Measurements from ENCODE around the gene SLC24A3.

GRCh38 chr20:19672498-19672897 is 460.1 kb downstream of the SLC24A3 start:
- TF ChIP-seq CTCF (IDR thresholded peaks at IDR 0.05; ENCODE audit: low read depth, low read length): no peak
- TF ChIP-seq POLR2A (IDR thresholded peaks at IDR 0.05; ENCODE audit: extremely low read depth, insufficient read length): no peak
- no peak for TF ChIP-seq MAX (IDR thresholded peaks at IDR 0.05; ENCODE audit: low read depth, low read length)
- no peak for TF ChIP-seq MYC (IDR thresholded peaks at IDR 0.05; ENCODE audit: low read depth, low read length)

All from NB4 (cell line).